Stomach (tissue), 4 donors: ENCODE measurements around the gene FKBP9.

Source experiments
- CTCF ChIP-seq, 7 experiments: fragments of 450-650 bp in 4 of 7; fragments of 200-600 bp in 3 of 7; sonication (generic) in 3 of 7; IDR thresholded peaks; one replicate each; pipeline ENCODE4 v1.5.1; 2016 to 2019; ENCODE audit warnings: antibody characterized with exemption in 7 of 7, control low read depth in 2 of 7, mild to moderate bottlenecking in 1 of 7
- POLR2A ChIP-seq, 4 donors: fragments of 450-650 bp; IDR thresholded peaks; one replicate each; pipeline ENCODE4 v1.6.1; 2016; ENCODE audit warnings: antibody characterized with exemption in 4 of 4, control low read depth in 2 of 4, mild to moderate bottlenecking in 1 of 4, moderate library complexity in 1 of 4

DNA sequence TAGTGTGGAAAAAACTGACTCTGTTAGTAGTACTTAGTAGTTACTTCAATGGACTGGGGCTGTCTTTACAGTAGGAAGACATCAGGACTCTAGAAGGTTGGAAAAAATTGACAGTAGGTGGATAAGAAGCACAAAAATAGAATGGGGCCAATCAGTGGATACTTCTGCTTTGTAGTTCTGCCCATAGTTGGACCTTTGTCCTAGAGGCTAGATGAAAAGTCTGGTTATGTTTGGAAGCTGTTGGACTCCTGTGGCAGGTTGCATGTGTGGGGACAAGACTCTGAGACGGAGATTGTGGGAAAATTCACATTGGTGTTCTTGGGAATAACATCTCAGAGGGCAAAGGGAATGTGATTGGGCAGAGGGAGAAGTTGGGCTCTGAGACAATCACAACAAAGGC lies 47.0 kb upstream of the FKBP9 start:
- TF ChIP-seq POLR2A (IDR thresholded peaks at IDR 0.05) (no peak), CTCF (IDR thresholded peaks at IDR 0.05) (no peak)
